Epidermal melanocyte (primary cell): Measurements from ENCODE around the gene ALG3.

Experiments used
- DNase-seq: peaks from one replicate; pipeline ENCODE4 v3.0.0; 2011; ENCODE audit warnings: low spot score; ENCODE audit not compliant: insufficient read length

Gene ALG3

DNA sequence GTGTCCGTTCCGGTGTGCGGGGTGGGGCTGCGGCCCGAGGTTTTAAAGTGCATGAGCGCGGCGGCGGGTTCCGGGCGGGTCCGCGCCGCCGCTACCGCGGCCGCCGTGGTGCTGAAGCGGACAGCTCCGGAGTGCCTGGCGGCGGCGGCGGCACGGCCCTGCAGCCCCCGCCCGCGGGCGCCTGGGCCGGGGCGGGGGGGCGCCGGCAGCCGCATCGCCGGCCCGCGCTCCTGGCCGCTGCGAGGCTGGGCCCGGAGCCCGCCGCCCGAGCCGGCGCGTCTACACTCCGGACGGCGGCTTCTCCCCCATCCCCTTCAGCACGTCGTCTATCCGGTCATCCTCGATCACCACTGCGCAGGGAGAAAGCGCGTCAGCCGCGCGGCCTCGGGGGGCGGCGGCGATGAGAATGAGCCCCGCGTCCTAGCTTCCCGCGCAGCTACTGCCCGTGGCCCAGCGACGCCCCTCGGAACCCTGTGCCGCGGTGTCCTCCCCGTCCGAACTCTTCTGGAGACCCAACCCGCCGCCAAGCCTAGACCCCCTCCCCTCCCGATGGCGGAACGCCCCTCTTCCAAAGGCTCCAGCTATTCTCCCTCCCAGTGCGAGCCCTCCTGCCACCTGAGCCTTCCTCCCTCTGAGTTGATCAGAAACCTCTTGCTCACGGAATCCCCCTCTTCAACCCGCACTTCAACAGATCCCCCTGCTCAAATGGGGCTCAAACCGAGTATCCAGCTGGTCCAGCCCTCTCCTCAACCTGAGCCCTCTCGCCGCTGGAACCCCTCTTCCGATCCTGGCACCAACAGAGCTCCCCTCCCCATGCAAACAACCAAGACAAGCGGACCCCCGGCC is 11.3 kb upstream of the ALG3 start:
- peak; percentile 56 for DNase-seq

- no peak for DNase-seq
These were observed 10.7 kb upstream of the ALG3 start for GRCh38 chr3:184259396-184259877.

DNA sequence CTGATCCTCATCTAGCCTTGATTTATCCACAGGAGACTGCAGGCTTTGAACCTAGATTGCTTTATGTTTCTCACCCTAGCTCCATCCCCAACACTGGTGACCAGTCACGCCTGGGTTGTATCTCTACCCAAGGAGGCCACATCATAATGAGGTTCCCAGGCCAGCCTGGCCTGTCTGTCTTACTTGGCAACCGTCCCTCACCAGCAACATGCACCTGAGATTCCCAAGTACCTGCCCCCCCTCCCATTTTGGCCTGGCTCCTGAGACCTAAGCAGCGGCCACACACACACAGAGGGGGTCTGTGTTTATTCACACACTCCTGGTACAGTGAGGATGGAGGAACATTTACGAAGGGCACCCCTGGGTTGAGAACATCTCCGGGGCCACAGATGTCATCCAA is 10.2 kb upstream of the ALG3 start:
- DNase-seq = no peak

DNA sequence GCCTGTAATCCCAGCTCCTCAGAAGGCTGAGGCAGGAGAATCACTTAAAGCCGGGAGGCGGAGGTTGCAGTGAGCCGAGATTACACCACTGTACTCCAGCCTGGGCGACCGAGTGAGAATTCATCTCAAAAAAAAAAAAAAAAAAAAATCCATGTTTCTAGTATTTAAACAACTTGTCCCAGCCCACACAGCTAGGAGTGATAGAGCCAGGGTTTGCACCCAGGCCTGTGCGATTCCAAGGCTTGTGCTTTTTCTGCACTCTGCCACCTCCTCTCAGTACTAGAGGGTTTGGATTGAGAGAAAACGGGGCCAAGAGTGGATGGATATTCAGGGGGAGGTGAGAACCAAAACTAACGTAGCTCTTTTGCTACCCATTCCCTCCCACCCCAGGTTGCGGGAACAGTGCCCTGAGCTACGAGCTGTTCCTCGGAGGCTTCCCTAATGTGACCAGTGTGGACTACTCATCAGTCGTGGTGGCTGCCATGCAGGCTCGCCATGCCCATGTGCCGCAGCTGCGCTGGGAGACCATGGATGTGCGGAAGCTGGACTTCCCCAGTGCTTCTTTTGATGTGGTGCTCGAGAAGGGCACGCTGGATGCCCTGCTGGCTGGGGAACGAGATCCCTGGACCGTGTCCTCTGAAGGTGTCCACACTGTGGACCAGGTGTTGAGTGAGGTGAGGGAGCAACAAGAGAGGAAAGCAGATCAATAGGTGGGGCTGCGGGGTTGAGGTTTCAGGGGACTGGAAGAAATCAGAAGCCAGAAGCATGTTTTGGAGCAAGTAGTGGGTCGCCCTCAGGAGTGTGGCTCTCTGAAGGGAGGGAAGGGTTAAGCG is 8.5 kb upstream of the ALG3 start:
- DNase-seq = no peak

DNA sequence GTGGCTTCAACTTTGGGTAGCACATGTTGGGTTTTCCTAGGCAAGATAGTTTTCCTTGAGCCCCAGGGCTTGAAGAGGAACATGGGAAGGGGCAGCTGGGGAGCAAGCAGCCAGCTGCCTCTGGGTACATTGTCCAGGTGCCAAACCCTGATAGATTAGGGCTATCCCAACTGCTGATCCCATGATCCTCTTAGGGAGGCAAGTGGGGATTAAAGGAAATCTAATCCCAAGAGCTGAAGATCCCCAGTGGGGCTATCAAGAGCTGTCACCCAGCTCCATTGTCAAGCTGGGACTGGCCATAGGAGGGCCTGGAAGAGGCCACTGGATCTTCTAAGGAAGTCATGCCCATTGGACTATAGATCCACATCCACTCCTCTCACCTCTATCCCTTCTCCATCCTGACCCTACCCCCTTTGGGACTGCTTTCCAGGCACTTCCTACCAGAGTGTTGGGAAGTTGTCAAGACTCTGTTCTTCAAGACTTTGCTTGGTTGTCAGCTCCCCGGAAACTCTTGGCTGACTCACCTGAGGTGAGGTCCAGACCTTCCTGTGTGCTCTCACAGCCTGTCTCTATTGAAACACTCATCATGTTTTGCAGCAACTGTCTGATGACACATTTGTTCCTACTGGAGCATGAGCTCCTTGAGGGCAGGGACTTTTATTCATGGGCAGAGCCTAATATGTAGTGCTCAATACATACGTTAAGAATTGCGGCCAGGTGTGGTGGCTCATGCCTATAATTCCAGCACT is 6.7 kb upstream of the ALG3 start:
- DNase-seq = no peak

DNA sequence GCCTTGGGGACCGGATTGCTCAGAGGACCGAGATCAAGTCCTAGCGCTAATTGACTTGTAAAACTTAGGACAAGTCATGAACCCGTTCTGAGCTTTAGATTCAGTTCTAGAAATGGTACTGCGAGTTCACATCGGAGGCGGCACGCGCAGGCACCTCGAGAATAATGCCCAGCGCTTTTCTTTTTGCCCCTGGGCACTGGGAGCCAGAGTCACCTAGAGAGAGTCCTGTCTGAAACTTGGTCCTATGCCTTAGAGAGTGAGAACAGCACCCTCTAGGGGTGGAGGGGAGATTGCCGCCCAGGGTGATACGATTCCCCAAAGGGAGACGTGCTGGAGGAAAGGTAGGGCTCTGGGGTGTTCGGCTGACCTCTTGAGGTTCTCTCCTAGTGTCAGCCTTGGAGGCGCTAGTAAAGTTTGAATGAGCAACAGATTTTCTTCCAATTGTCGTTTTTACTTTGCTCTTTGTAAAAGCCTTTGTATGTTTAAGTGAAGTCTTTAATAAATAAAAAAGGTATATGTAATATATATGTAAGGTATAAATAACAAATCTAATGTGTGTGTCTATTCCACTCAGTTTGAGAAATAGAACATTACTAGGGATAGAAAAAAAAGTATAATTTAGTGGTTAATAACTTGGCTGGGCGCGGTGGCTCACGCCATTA is 1.5 kb upstream of the ALG3 start:
- DNase-seq = peak; percentile 92

DNA sequence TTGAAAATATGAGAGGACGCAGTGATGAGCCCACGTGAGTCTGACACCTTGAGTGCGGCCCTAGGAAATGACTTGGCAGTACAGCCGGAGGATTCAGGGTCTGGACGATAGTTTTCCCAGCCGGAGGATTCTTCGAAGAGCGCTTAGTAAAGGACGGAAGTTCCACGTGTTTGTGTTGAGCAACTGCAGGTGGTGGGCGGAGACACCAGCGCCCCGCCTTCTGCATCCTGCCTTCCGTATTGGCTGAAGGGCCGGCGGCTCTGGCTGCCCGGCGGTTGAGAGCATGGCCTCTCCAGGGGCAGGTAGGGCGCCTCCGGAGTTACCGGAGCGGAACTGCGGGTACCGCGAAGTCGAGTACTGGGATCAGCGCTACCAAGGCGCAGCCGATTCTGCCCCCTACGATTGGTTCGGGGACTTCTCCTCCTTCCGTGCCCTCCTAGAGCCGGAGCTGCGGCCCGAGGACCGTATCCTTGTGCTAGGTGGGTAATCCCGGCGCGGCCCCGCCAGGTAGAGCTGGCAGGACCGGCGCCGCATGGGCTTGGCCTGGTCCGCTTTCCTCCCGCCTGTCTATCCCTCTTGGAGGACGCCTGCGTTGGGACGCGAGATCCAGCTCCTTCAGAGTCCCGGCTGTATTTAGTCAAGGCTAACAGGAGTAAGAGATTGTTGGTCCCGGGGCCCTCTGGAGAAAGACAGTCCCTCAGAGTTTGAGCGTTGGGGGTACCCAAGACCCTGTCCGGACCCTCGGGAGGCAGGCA is 827 bp upstream of the ALG3 start, which contains the start of gene EEF1AKMT4:
TSS of gene EEF1AKMT4 (plus strand) at position 261 of the 755 bp plus-strand sequence. CDS start at position 284, 23 bp downstream.
- peak; percentile 97 for DNase-seq

DNA sequence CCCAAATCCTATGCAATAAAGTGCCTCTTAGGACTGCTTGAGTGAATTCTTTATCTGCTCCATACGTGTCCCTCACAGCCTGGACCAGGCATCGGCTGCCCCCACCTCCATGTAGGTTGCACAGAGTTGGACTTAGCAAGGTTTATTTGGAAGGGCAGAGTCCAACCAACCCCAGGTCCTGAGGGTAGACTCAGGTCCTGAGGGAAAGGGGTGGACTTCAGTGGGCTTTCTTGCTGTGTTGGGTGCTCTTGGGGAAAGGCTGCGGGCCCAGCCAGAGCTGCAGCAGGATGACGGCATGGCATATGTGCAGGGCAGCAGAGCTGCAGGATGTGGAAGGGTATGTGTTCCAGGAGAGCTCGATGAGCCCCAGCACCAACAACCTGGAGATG is 6.5 kb downstream of the ALG3 start:
- no peak for DNase-seq

GRCh38 chr3:184241447-184242296 is 7.1 kb downstream of the ALG3 start:
- no peak for DNase-seq

- no peak for DNase-seq
These were observed 7.7 kb downstream of the ALG3 start for GRCh38 chr3:184241141-184241446.

GRCh38 chr3:184240384-184241140 is 8.2 kb downstream of the ALG3 start:
- DNase-seq = no peak

- no peak for DNase-seq
These were observed 9.1 kb downstream of the ALG3 start for GRCh38 chr3:184239708-184240107.

GRCh38 chr3:184239221-184239620 is 9.5 kb downstream of the ALG3 start:
- DNase-seq = no peak

- no peak for DNase-seq
These were observed 10.4 kb downstream of the ALG3 start for GRCh38 chr3:184238246-184238818.

DNA sequence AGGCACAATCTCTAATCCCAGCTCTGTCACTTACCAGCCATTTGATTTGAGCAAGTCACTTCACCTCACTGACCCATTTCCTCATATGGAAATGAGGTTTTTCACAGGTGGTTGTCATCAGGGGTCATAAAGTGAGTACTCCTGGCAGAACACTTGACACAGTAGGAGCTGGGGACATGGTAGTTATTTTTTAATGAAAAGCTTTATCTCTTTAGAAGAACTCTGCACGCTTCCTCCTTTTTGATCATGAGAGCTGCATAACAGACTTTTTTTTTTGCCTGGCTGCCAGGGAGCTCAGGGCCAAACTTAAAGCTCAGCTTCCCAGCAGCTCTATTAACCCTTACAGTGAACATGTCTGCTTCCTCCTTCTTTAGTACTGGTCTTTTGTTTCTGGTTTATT is 11.0 kb downstream of the ALG3 start:
- no peak for DNase-seq

- no peak for DNase-seq
These were observed 11.6 kb downstream of the ALG3 start for GRCh38 chr3:184237211-184237610.

- no peak for DNase-seq
These were observed 12.1 kb downstream of the ALG3 start for GRCh38 chr3:184236636-184237035.

- no peak for DNase-seq
These were observed 12.7 kb downstream of the ALG3 start for GRCh38 chr3:184236033-184236410.
